Natural killer cell (primary cell): ENCODE results near the gene RNF150. TPM values are rescaled to one million over a fixed set of nuclear protein-coding genes. Genes with fewer than 3 reads are reported as not detected.

Experiments used
- ATAC-seq, 3 donors: fragments of 150-1000 bp in 2 of 3; fragments of 200-7000 bp in 1 of 3; cut with Tn5 transposase; 1 replicate in 1 of 3; 2 replicates in 2 of 3; pipeline ENCODE4 v1.10.0; 2021; ENCODE audit warnings: mild to moderate bottlenecking in 2 of 3, moderate library complexity in 2 of 3
- DNase-seq, 2 donors: peaks; one replicate each; pipeline versions ENCODE4 v3.0.0 to v3.0.0-alpha.2; 2013 to 2021; ENCODE audit warnings: mixed read lengths in 1 of 2
- H3K27ac ChIP-seq: one replicate; pipeline ENCODE4 v1.5.1; 2013; ENCODE audit warnings: mild to moderate bottlenecking, low read length
- H3K27me3 ChIP-seq: one replicate; pipeline ENCODE4 v1.6.1; 2013; ENCODE audit warnings: low read length; ENCODE audit not compliant: control insufficient read depth, insufficient read depth
- H3K36me3 ChIP-seq: one replicate; pipeline ENCODE4 v1.6.1; 2013; ENCODE audit warnings: low read length; ENCODE audit not compliant: control insufficient read depth, insufficient read depth
- H3K4me1 ChIP-seq: one replicate; pipeline ENCODE4 v1.6.1; 2013; ENCODE audit warnings: low read length; ENCODE audit not compliant: control insufficient read depth, insufficient read depth
- H3K4me3 ChIP-seq: one replicate; pipeline ENCODE4 v1.5.1; 2013; ENCODE audit warnings: low read length
- H3K9me3 ChIP-seq: one replicate; pipeline ENCODE4 v1.6.1; 2013; ENCODE audit warnings: low read length; ENCODE audit not compliant: control insufficient read depth, insufficient read depth
- H3K27ac Mint-ChIP-seq, 2 donors: one replicate each; pipeline ENCODE4 v1.8.0; 2022; ENCODE audit warnings: mild to moderate bottlenecking in 2 of 2, mixed read lengths in 2 of 2, moderate library complexity in 1 of 2
- H3K27me3 Mint-ChIP-seq, 2 donors: one replicate each; pipeline ENCODE4 v1.8.0; 2022; ENCODE audit warnings: low read depth in 2 of 2, mixed read lengths in 2 of 2
- H3K36me3 Mint-ChIP-seq: one replicate; pipeline ENCODE4 v1.8.0; 2022; ENCODE audit warnings: mixed read lengths
- H3K4me1 Mint-ChIP-seq, 2 donors: one replicate each; pipeline ENCODE4 v1.8.0; 2022; ENCODE audit warnings: mixed read lengths in 2 of 2
- H3K4me3 Mint-ChIP-seq: one replicate; pipeline ENCODE4 v1.8.0; 2022; ENCODE audit warnings: mild to moderate bottlenecking, moderate library complexity, mixed read lengths
- H3K9me3 Mint-ChIP-seq, 2 donors: one replicate each; pipeline ENCODE4 v1.8.0; 2022; ENCODE audit warnings: mixed read lengths in 2 of 2
- WGBS: methylation state at CpG from one replicate; pipeline ENCODE4 v1.1.7; 2013; ENCODE audit warnings: missing lambda C conversion rate; ENCODE audit not compliant: insufficient coverage; 5-methylcytosine and 5-hydroxymethylcytosine counted together
- intact Hi-C: fragments of 100-400 bp; cut with micrococcal nuclease; formaldehyde crosslinking; loops from one replicate; pipeline ENCODE4 v1.14.2; 2022
- total RNA-seq, 4 donors: library from RNA; stranded (reverse); fragments of 120-200 nt in 1 of 4; gene quantifications; one replicate each; pipeline versions ENCODE4 v1.2.3 to v1.2.4, GENCODE V29; 2013 to 2022
- TF ChIP-seq, protein P1 (sequence below): fragments of 200-600 bp; IDR thresholded peaks from one replicate; pipeline ENCODE4 v1.8.0; 2022; ENCODE audit warnings: antibody characterized with exemption

Gene RNF150
- total RNA-seq, 3 donors from 2014 or later (not counting 1 experiment from before 2014, with no cell fraction given), result 0.09 TPM; not detected in 2

DNA sequence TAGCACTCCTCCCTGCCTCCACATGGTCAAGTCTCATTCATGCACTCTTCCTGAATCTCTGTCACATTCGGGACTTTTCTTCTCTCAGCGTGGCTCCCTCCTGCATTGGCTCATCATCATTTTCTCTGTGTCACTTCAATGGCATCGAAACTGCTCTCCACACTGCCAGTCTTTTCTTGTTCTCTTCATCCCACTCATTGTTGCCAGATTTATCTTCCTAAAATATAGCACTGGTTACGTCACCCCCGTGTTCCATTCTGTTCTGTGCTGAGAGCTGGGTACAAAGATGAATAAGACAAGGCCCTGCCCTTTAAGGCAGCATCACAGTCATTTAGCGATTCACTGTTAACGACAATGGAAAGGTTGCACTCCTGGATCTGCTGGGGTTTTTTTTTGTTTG, 202.7 kb downstream of the RNF150 start:
- Mint-ChIP-seq H3K27ac (no peak overlapping the region), H3K36me3 (no peaks in the 10 kb centered on the region), H3K4me3 (no peak overlapping the region), H3K9me3 (peaks cover 0 to 3% of the 10 kb centered on the region in 2 donors), H3K4me1 (no peaks in the 10 kb centered on the region), H3K27me3 (peaks cover 0 to 4% of the 10 kb centered on the region in 2 donors)
- TF ChIP-seq, protein P1, sequence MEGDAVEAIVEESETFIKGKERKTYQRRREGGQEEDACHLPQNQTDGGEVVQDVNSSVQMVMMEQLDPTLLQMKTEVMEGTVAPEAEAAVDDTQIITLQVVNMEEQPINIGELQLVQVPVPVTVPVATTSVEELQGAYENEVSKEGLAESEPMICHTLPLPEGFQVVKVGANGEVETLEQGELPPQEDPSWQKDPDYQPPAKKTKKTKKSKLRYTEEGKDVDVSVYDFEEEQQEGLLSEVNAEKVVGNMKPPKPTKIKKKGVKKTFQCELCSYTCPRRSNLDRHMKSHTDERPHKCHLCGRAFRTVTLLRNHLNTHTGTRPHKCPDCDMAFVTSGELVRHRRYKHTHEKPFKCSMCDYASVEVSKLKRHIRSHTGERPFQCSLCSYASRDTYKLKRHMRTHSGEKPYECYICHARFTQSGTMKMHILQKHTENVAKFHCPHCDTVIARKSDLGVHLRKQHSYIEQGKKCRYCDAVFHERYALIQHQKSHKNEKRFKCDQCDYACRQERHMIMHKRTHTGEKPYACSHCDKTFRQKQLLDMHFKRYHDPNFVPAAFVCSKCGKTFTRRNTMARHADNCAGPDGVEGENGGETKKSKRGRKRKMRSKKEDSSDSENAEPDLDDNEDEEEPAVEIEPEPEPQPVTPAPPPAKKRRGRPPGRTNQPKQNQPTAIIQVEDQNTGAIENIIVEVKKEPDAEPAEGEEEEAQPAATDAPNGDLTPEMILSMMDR, result no peak
- H3K27me3 ChIP-seq, result no peaks in the 10 kb centered on the region
- no peaks in the 10 kb centered on the region for H3K36me3 ChIP-seq
- no peak for DNase-seq
- no peak for ATAC-seq
- intact Hi-C loops, result no loop called here
- no peaks in the 10 kb centered on the region for H3K9me3 ChIP-seq
- no peaks in the 10 kb centered on the region for H3K4me1 ChIP-seq
- WGBS, result 77% methylated on average over 7 of the region's 7 CpGs
- H3K4me3 ChIP-seq, result no peak overlapping the region
- H3K27ac ChIP-seq, result no peak overlapping the region

DNA sequence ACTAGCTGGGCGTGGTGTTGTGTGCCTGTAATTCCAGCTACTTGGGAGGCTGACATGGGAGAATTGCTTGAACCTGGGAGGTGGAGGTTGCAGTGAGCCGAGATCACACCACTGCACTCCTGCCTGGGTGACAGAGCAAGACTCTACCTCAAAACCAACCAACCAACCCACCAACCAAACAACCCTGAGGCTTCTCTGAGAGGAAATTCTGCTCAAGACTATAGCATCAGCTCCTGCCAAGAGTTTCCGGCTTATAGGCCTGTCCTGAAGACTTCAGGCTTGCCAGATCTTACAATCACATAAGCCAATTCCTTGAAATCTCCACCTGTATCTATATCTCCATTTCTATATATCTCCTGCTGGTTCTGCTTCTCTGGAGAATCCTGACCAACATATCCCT, 203.3 kb downstream of the RNF150 start:
- no peaks in the 10 kb centered on the region for H3K27me3 ChIP-seq
- Mint-ChIP-seq H3K27me3 (peaks cover 0 to 4% of the 10 kb centered on the region in 2 donors), H3K36me3 (no peaks in the 10 kb centered on the region), H3K27ac (no peak overlapping the region), H3K4me1 (no peaks in the 10 kb centered on the region), H3K9me3 (peaks cover 0 to 3% of the 10 kb centered on the region in 2 donors), H3K4me3 (no peak overlapping the region)
- H3K9me3 ChIP-seq, result no peaks in the 10 kb centered on the region
- H3K27ac ChIP-seq, result no peak overlapping the region
- ATAC-seq (no peak), DNase-seq (no peak)
- 61% methylated on average over 2 of the region's 3 CpGs for WGBS
- no peaks in the 10 kb centered on the region for H3K36me3 ChIP-seq
- H3K4me3 ChIP-seq, result no peak overlapping the region
- TF ChIP-seq, protein P1, result no peak
- H3K4me1 ChIP-seq, result no peaks in the 10 kb centered on the region
- intact Hi-C loops, result no loop called here

DNA sequence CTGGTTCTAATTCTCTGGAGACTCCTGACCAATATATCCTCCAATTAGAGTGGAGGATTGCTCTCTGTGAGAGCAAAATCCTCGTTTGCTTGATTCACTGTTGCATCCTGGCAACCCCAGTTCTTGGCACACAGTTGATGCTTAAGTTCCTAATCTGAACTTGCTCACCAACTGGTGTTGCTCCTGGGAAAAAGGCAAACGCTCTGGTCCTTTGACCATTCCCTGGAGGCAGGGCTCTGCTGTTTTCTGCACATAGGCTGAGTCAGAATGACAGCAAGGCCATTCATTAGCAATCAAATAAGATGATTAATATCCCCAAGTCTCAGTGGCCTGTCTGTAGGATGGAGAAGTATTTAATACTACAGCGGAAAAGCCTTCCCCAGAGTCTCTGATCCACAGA, 204.4 kb downstream of the RNF150 start:
- no peak for DNase-seq
- Mint-ChIP-seq H3K36me3 (no peaks in the 10 kb centered on the region), H3K9me3 (peaks cover 0 to 3% of the 10 kb centered on the region in 2 donors), H3K4me1 (no peaks in the 10 kb centered on the region), H3K4me3 (no peak overlapping the region), H3K27ac (no peak overlapping the region), H3K27me3 (peaks cover 0 to 4% of the 10 kb centered on the region in 2 donors)
- Histone ChIP-seq H3K4me3 (no peak overlapping the region), H3K4me1 (no peaks in the 10 kb centered on the region), H3K9me3 (no peaks in the 10 kb centered on the region), H3K36me3 (no peaks in the 10 kb centered on the region), H3K27ac (no peak overlapping the region), H3K27me3 (no peaks in the 10 kb centered on the region)
- intact Hi-C loops, result no loop called here
- ATAC-seq, result no peak
- TF ChIP-seq, protein P1, result no peak
- 34% methylated on average over 2 of the region's 3 CpGs for WGBS

DNA sequence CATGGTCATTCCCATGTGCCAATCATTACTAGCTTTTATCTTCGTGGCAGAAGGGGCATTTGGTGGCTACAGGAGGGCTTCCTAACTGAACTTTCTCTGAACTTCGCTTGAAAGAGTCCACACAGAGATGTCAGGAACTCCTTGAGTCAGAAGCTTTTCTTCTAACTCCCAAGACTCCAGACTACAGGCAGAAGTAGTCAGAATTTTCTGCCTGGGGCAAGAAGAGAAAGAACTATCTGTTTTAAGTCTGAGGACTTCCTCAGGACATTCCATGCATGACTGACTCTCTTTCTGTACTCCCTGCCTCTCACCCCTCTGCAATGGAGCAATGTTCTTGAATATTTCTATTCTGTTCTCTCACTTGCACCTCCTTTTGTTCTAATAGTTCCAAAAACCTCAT, 206.6 kb downstream of the RNF150 start:
- H3K9me3 ChIP-seq, result no peaks in the 10 kb centered on the region
- 84% methylated on average over 2 of the region's 2 CpGs for WGBS
- Mint-ChIP-seq H3K27ac (no peak overlapping the region), H3K4me1 (no peaks in the 10 kb centered on the region), H3K4me3 (no peak overlapping the region), H3K27me3 (peaks cover 0 to 4% of the 10 kb centered on the region in 2 donors), H3K36me3 (no peaks in the 10 kb centered on the region), H3K9me3 (no peaks in the 10 kb centered on the region)
- ATAC-seq, result no peak
- no peaks in the 10 kb centered on the region for H3K27me3 ChIP-seq
- H3K4me1 ChIP-seq, result no peaks in the 10 kb centered on the region
- no peak overlapping the region for H3K27ac ChIP-seq
- no peaks in the 10 kb centered on the region for H3K36me3 ChIP-seq
- intact Hi-C loops, result no loop called here
- no peak overlapping the region for H3K4me3 ChIP-seq
- DNase-seq, result no peak
- TF ChIP-seq, protein P1, result no peak
